HepG2 (cell line): ENCODE measurements around the gene NLRP6. TPM values are rescaled to one million over a fixed set of nuclear protein-coding genes. Genes with fewer than 3 reads are reported as not detected.

Experiments used
- AGO2 ChIP-seq: fragments of 200-400 bp; formaldehyde crosslinking; optimal IDR thresholded peaks from 2 replicates; pipeline ENCODE3; 2017; ENCODE audit warnings: mild to moderate bottlenecking, low read depth, low read length, moderate library complexity
- FOXO4 ChIP-seq: sonication (generic); formaldehyde crosslinking; conservative IDR thresholded peaks from 2 replicates; pipeline ENCODE4 v1.8.1; 2023; ENCODE audit warnings: missing genetic modification reagents
- HOXD1 ChIP-seq: sonication (generic); formaldehyde crosslinking; IDR thresholded peaks from 2 replicates; pipeline ENCODE4 v1.5.0; 2020; ENCODE audit warnings: missing genetic modification reagents
- KDM5A ChIP-seq: fragments of 200-600 bp; sonication (generic); IDR thresholded peaks from 2 replicates; pipeline ENCODE4 v1.7.0; 2018; ENCODE audit warnings: antibody characterized with exemption, mild to moderate bottlenecking, low read length, borderline replicate concordance
- SIN3B ChIP-seq: fragments of 150-350 bp; IDR thresholded peaks from 2 replicates; pipeline ENCODE4 v1.6.1; 2014; ENCODE audit warnings: low read length
- ZBTB7A ChIP-seq: sonication (generic); formaldehyde crosslinking; IDR thresholded peaks from 2 replicates; pipeline ENCODE4 v1.8.0; 2022; ENCODE audit warnings: mild to moderate bottlenecking, missing genetic modification reagents
- ZFP91 ChIP-seq: sonication (generic); formaldehyde crosslinking; IDR thresholded peaks from 2 replicates; pipeline ENCODE4 v1.9.0; 2022; ENCODE audit warnings: missing genetic modification reagents, mild to moderate bottlenecking, borderline replicate concordance
- ZIK1 ChIP-seq: sonication (generic); formaldehyde crosslinking; IDR thresholded peaks from 2 replicates; pipeline ENCODE4 v1.5.0; 2020; ENCODE audit warnings: mild to moderate bottlenecking, low read depth, missing genetic modification reagents, borderline replicate concordance
- ZNF12 ChIP-seq: sonication (generic); formaldehyde crosslinking; IDR thresholded peaks from 2 replicates; pipeline ENCODE4 v1.5.0; 2020; ENCODE audit warnings: missing genetic modification reagents
- ZNF224 ChIP-seq: sonication (generic); formaldehyde crosslinking; IDR thresholded peaks from 2 replicates; pipeline ENCODE4 v1.5.0; 2020; ENCODE audit warnings: mild to moderate bottlenecking, missing genetic modification reagents
- ZNF552 ChIP-seq: sonication (generic); formaldehyde crosslinking; IDR thresholded peaks from 2 replicates; pipeline ENCODE4 v1.9.0; 2022; ENCODE audit warnings: missing genetic modification reagents, mild to moderate bottlenecking, borderline replicate concordance
- polyA plus RNA-seq, 8 experiments: library from polyadenylated mRNA; depleted of rRNA in 3 of 8; stranded (reverse) in 7 of 8; unstranded in 1 of 8; fragments of >200 nt; fragmentation: Illumina TruSeq in 4 of 8; extraction: Trizol in 4 of 8; gene quantifications; 2 replicates each; pipeline versions ENCODE4 v1.2.1 to v1.2.3, GENCODE V29; 2011 to 2016; ENCODE audit warnings: low read depth in 4 of 8, missing spikeins in 1 of 8, mixed read lengths in 1 of 8; ENCODE audit not compliant: insufficient read depth in 1 of 8
- total RNA-seq, 5 experiments: library from RNA; depleted of rRNA; stranded (reverse); fragments of >200 nt; fragmentation: Illumina TruSeq; extraction: Trizol; gene quantifications; 2 replicates each; pipeline ENCODE4 v1.2.3, GENCODE V29; 2016; ENCODE audit warnings: low read depth in 1 of 5

The NLRP6 gene
- total and polyA plus RNA-seq, 2 of the 13 experiments (the other 11 are each of a cell fraction or from before 2014, with no cell fraction given), result not detected

GRCh38 chr11:330694-331357, 52.6 kb downstream of the NLRP6 start (continued):
- peak; percentile 30; the same call in 1 of the 2 replicates for TF ChIP-seq ZFP91 (CRISPR knock-in tag)
- TF ChIP-seq ZNF12, result peak; percentile 67; the same call in 1 of the 2 replicates
- TF ChIP-seq ZNF552 (CRISPR knock-in tag), result no peak
- TF ChIP-seq FOXO4, result no peak
- TF ChIP-seq ZBTB7A (CRISPR knock-in tag), result 0 out of 2 replicates have a peak, but pooled peaks have one; percentile 20
- no peak for TF ChIP-seq ZIK1 (CRISPR knock-in tag)
- TF ChIP-seq AGO2, result peak; percentile 68
- no peak for TF ChIP-seq KDM5A
- no peak for TF ChIP-seq SIN3B
- TF ChIP-seq HOXD1 (CRISPR knock-in tag), result no peak
- TF ChIP-seq ZNF224 (CRISPR knock-in tag), result no peak
